ENCODE measurements around the gene RPL37A.

DNA sequence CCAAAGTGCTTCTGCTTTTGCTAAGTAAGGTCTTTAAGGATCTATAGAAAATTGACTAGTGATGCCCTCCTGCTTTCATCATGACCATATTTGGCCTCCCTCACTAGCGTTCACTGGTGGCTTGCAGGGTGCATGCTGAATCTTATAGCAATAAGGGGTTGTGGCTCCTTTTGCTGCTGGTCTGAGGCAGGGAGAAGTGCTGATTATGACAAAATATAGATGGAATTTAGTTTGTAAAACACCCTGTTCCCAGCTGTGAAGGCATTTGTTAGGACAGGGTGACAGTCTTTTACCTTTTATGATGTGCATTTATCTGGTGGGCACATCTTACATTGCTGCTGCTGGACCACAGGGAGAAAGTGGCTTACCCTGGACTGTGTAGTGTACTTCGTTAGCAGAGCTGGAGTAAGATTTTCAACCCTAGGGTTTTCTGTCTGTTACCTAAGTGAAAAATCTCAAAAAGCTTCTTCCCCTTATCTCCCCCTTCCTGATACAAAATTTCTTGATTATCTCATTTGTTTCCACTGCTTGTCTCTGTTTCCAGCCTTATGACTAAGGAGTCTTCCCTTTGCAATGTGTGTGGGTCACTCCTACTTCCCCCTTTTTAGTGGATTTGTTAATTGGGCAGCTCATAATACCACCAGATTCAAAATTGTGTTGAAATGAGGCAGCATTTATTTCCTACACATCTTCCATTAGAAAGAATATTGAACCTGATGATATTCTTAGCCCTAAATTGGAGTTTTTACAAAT lies 21.2 kb upstream of the RPL37A start:
- TF ChIP-seq LEF1 (IDR thresholded peaks at IDR 0.05; ENCODE audit: borderline replicate concordance) (no peak), FOXK2 (IDR thresholded peaks at IDR 0.05) (no peak), SUZ12 (IDR thresholded peaks at IDR 0.05) (no peak), FOXA1 (IDR thresholded peaks at IDR 0.05) (no peak), TARDBP (IDR thresholded peaks at IDR 0.05) (no peak), BHLHE40 (IDR thresholded peaks at IDR 0.05; ENCODE audit: borderline replicate concordance) (no peak), SP1 (IDR thresholded peaks at IDR 0.05) (no peak), ZNF384 (IDR thresholded peaks at IDR 0.05) (no peak), HDGF (IDR thresholded peaks at IDR 0.05; ENCODE audit: borderline replicate concordance) (no peak), ARNT (IDR thresholded peaks at IDR 0.05) (no peak)
- TF ChIP-seq, protein P1, sequence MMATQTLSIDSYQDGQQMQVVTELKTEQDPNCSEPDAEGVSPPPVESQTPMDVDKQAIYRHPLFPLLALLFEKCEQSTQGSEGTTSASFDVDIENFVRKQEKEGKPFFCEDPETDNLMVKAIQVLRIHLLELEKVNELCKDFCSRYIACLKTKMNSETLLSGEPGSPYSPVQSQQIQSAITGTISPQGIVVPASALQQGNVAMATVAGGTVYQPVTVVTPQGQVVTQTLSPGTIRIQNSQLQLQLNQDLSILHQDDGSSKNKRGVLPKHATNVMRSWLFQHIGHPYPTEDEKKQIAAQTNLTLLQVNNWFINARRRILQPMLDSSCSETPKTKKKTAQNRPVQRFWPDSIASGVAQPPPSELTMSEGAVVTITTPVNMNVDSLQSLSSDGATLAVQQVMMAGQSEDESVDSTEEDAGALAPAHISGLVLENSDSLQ (IDR thresholded peaks at IDR 0.05), result no peak

Data from HEK293T (cell line).